Duodenal mucosa (tissue), 2 donors: ENCODE measurements around the gene MIB1.

Source experiments
- H3K27ac ChIP-seq: one replicate; pipeline ENCODE4 v1.7.0; 2013; ENCODE audit warnings: low read depth, low read length
- H3K27me3 ChIP-seq, 2 donors: one replicate each; pipeline ENCODE4 v1.7.0; 2013; ENCODE audit warnings: low read length in 2 of 2, control low read depth in 1 of 2; ENCODE audit not compliant: insufficient read depth in 2 of 2, control insufficient read depth in 1 of 2
- H3K36me3 ChIP-seq, 2 donors: one replicate each; pipeline ENCODE4 v1.7.0; 2013; ENCODE audit warnings: low read length in 2 of 2, control low read depth in 1 of 2; ENCODE audit not compliant: insufficient read depth in 2 of 2, control insufficient read depth in 1 of 2
- H3K4me1 ChIP-seq, 2 donors: one replicate each; pipeline ENCODE4 v1.7.0; 2013; ENCODE audit warnings: low read length in 2 of 2, control low read depth in 1 of 2; ENCODE audit not compliant: insufficient read depth in 2 of 2, control insufficient read depth in 1 of 2
- H3K4me3 ChIP-seq, 2 donors: one replicate each; pipeline ENCODE4 v1.7.0; 2013; ENCODE audit warnings: low read length in 2 of 2, low read depth in 1 of 2
- H3K9ac ChIP-seq, 2 donors: one replicate each; pipeline ENCODE4 v1.7.0; 2013; ENCODE audit warnings: low read length in 2 of 2, low read depth in 1 of 2
- H3K9me3 ChIP-seq, 2 donors: one replicate each; pipeline ENCODE4 v1.7.0; 2013; ENCODE audit warnings: low read length in 2 of 2, control low read depth in 1 of 2; ENCODE audit not compliant: control insufficient read depth in 1 of 2

MIB1 gene

GRCh38 chr18:21903709-21904108 is 163.1 kb downstream of the MIB1 start:
- no peaks in the 10 kb centered on the region for H3K27me3 ChIP-seq
- no peaks in the 10 kb centered on the region for H3K9me3 ChIP-seq
- H3K4me1 ChIP-seq, result peaks cover 5 to 10% of the 10 kb centered on the region in 2 donors
- H3K27ac ChIP-seq, result no peak overlapping the region
- H3K4me3 ChIP-seq, result no peak overlapping the region
- H3K9ac ChIP-seq, result no peak overlapping the region
- H3K36me3 ChIP-seq, result no peaks in the 10 kb centered on the region

GRCh38 chr18:21904856-21905255 is 164.3 kb downstream of the MIB1 start:
- no peaks in the 10 kb centered on the region for H3K9me3 ChIP-seq
- H3K4me3 ChIP-seq, result no peak overlapping the region
- H3K27ac ChIP-seq, result no peak overlapping the region

GRCh38 chr18:21907451-21907850 is 166.9 kb downstream of the MIB1 start:
- H3K27me3 ChIP-seq, result no peaks in the 10 kb centered on the region
- H3K9ac ChIP-seq, result no peak overlapping the region
- no peaks in the 10 kb centered on the region for H3K9me3 ChIP-seq
- peaks cover 1 to 4% of the 10 kb centered on the region in 2 donors for H3K4me1 ChIP-seq
- no peaks in the 10 kb centered on the region for H3K36me3 ChIP-seq
- H3K4me3 ChIP-seq, result no peak overlapping the region
- no peak overlapping the region for H3K27ac ChIP-seq

More at GRCh38 chr18:21904856-21905255, 164.3 kb downstream of the MIB1 start:
- Histone ChIP-seq H3K4me1 (peaks cover 5 to 10% of the 10 kb centered on the region in 2 donors), H3K27me3 (no peaks in the 10 kb centered on the region), H3K9ac (no peak overlapping the region), H3K36me3 (no peaks in the 10 kb centered on the region)

DNA sequence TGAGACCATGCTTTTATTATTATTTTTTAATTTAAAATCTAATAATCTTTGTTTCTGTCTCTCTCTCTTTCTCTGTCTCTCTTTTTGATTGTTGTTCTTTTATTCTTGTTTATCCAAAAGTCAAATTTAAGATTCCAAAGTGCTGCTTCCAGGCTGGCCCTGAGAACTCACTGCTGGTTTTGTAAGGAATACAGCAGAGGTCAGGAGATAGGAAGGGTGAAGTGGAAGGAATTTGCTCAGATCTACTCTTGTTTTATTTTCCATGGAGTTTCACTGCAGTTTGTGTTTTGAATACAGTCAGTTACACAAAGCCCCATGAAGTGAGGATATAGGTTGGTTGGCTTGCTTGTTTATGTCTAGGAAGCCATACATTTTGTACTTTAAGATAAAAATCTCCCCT is 168.1 kb downstream of the MIB1 start:
- Histone ChIP-seq H3K27me3 (no peaks in the 10 kb centered on the region), H3K9me3 (no peaks in the 10 kb centered on the region), H3K4me3 (no peak overlapping the region), H3K27ac (no peak overlapping the region), H3K36me3 (no peaks in the 10 kb centered on the region), H3K4me1 (peaks cover 10 to 13% of the 10 kb centered on the region in 2 donors), H3K9ac (no peak overlapping the region)

DNA sequence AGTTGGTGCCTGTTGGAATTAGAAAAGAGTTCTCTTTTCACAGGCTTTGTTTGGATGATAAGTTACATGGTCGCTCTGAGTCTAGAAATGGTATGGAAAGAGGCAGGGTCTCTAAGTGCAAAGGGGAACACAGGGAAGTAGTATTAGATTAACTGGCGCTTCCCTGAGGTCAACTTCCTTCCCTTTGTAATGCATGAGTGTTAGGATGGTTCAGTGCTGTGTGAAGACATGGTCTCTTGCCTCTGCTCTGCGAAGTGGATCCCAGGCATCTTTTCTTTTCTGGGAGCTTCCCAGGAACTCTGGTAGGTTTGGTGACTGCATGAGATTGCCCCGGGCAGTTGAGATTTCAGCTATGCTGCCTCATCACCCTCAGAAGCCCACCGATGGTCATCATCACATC is 170.3 kb downstream of the MIB1 start:
- Histone ChIP-seq H3K9me3 (no peaks in the 10 kb centered on the region), H3K27ac (no peak overlapping the region), H3K27me3 (no peaks in the 10 kb centered on the region), H3K9ac (no peak overlapping the region), H3K4me3 (no peak overlapping the region), H3K4me1 (peaks cover 10 to 13% of the 10 kb centered on the region in 2 donors), H3K36me3 (no peaks in the 10 kb centered on the region)

DNA sequence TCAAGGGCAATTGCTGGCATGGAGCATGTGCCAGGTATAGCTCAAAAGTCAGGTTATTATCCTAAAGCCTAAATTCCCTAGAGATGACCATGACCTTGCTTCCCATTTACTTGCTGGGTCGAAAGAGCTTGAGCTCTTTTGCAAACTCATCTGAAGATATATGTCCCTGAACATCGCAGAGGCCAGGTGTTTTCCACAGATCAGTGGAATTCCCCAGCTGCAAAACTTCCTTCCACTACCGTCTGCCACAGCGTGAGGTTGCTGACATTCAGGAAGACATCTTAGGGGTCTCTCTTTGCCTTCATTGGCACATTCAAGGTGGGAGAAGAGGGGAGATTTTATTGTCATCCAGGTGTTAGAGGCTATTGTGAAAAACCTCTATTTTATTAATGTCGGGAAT is 171.0 kb downstream of the MIB1 start:
- H3K9ac ChIP-seq, result no peak overlapping the region
- no peak overlapping the region for H3K4me3 ChIP-seq
- no peaks in the 10 kb centered on the region for H3K27me3 ChIP-seq
- H3K9me3 ChIP-seq, result no peaks in the 10 kb centered on the region
- H3K4me1 ChIP-seq, result peaks cover 10 to 13% of the 10 kb centered on the region in 2 donors
- no peaks in the 10 kb centered on the region for H3K36me3 ChIP-seq
- H3K27ac ChIP-seq, result no peak overlapping the region

- no peak overlapping the region for H3K4me3 ChIP-seq
- H3K4me1 ChIP-seq, result peaks cover 10 to 13% of the 10 kb centered on the region in 2 donors
- no peak overlapping the region for H3K27ac ChIP-seq
- H3K36me3 ChIP-seq, result no peaks in the 10 kb centered on the region
- no peaks in the 10 kb centered on the region for H3K27me3 ChIP-seq
- no peak overlapping the region for H3K9ac ChIP-seq
- H3K9me3 ChIP-seq, result no peaks in the 10 kb centered on the region
Observed at GRCh38 chr18:21912339-21913239, 172.0 kb downstream of the MIB1 start.

- Histone ChIP-seq H3K4me3 (no peak overlapping the region), H3K27me3 (no peaks in the 10 kb centered on the region), H3K4me1 (peaks cover 10 to 13% of the 10 kb centered on the region in 2 donors), H3K27ac (no peak overlapping the region), H3K36me3 (no peaks in the 10 kb centered on the region), H3K9ac (no peak overlapping the region), H3K9me3 (peaks cover 0 to 8% of the 10 kb centered on the region in 2 donors)
Observed at GRCh38 chr18:21914739-21915319, 174.2 kb downstream of the MIB1 start.

DNA sequence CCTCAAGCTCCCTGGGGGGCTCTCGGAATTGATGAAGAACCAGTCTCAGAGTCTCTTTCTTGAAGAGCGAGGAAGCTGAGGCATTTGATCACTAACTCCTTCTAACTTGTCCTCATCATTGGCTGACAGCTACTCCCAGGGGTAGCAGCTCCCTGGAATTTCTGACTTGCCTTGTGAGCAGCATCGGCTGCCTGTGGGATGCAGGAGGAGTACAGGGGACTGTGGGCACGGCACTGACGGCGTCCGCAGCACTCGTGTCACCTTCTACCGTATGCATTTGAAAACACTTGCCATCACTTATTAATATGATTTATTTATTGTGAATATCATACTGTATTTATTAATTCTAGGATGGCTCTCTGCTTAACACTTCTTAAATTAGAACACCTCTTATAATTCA is 175.0 kb downstream of the MIB1 start:
- H3K4me3 ChIP-seq, result no peak overlapping the region
- peaks cover 10 to 13% of the 10 kb centered on the region in 2 donors for H3K4me1 ChIP-seq
- no peak overlapping the region for H3K27ac ChIP-seq
- no peaks in the 10 kb centered on the region for H3K36me3 ChIP-seq
- H3K27me3 ChIP-seq, result no peaks in the 10 kb centered on the region
- H3K9me3 ChIP-seq, result peaks cover 0 to 8% of the 10 kb centered on the region in 2 donors
- H3K9ac ChIP-seq, result no peak overlapping the region

DNA sequence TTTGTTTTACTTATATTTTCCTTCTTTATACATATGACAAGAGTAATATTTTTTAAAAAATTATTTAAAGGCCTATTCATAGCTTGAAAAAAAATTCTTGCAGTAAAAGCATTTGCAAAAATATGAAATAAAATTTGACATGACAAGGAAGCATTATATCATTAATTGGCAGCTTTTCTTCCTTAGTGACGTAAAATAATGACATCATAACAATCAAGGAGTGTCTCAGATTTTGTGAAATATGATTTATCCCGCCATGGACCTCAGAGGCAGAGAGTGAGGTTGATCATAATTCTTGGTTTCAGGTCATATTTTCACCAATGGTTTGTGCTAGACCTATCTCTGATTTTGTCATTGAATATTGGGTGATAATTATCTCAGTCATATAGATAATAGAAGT is 176.0 kb downstream of the MIB1 start:
- H3K27ac ChIP-seq, result no peak overlapping the region
- H3K4me1 ChIP-seq, result peaks cover 10 to 13% of the 10 kb centered on the region in 2 donors
- H3K27me3 ChIP-seq, result no peaks in the 10 kb centered on the region
- peaks cover 0 to 8% of the 10 kb centered on the region in 2 donors for H3K9me3 ChIP-seq
- H3K36me3 ChIP-seq, result no peaks in the 10 kb centered on the region
- H3K9ac ChIP-seq, result no peak overlapping the region
- H3K4me3 ChIP-seq, result no peak overlapping the region
